ENCODE results near the gene SGMS2. TPM values are rescaled to one million over a fixed set of nuclear protein-coding genes. Genes with fewer than 3 reads are reported as not detected.

The SGMS2 gene
- total RNA-seq, 1 donor from 2014 or later: 0.15 TPM

GRCh38 chr4:107828315-107829090 is 3.8 kb downstream of the SGMS2 start:
- intact Hi-C loops (cut with micrococcal nuclease): no loop called here

DNA sequence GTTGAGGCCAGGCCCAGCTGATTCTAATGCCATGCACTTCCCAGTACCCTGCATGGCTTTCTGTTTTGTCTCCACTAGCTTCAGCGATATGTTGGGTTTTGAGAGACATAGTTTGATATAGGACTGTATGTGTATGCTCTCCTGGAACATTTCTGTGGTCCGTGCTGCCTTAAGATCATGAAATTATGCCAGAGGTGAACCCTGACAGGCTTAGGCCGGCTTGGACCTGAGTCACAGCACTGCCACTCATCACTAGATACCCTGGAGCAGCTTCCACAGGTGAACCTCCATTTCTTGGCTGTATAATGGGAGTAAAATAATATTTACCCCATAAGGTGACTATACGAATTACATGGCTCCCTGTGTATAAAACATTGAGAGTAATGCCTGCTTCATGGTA is 6.4 kb downstream of the SGMS2 start:
- intact Hi-C loops (cut with micrococcal nuclease): no loop called here

- intact Hi-C loops (cut with micrococcal nuclease): no loop called here
Measured at GRCh38 chr4:107832275-107832807, 7.6 kb downstream of the SGMS2 start.

DNA sequence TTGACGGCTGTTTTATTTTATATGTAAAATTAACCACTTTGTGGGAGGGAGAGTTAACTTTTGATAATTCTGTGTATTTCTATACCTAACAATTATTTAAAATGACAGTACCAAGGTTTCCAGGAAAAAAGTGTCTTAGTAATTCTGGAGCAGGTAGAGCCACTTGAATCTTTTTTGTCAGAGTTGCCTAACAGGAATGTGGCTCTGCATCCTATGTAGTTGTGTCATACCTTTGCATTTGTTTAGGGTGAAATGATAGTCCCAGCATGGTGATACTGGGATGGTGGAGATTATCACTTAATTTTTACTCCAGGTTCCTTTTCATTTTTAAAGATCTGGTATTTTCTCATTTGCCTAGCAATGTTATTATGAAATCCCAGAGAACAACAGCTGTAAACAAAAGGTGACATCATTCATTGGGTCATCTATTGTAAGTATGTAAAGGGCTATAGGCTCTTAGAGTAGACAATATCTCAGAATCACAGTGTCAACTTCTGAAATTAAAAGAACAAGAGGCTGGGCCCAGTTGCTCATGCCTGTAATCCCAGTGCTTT is 9.6 kb downstream of the SGMS2 start:
- intact Hi-C loops (cut with micrococcal nuclease): no loop called here

DNA sequence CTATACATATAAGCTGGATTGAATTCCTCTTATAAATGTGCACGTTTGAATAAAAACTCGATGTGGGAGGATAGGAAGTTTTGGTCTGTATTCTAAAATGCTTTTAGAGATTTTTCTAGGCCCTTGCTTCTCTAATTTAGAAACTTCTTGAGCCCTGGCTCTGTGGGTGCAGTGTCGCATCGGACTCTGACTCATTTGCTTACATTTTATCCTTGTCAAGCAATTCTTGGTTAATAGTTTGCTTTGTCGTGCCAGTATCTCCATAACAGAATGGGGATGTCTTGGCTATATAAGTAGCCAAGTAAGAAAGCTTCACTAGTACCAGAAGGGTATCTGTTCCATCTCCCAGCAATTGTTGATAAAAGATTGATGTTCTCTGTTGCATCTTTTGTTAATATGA is 10.7 kb downstream of the SGMS2 start:
- intact Hi-C loops (cut with micrococcal nuclease): no loop called here

DNA sequence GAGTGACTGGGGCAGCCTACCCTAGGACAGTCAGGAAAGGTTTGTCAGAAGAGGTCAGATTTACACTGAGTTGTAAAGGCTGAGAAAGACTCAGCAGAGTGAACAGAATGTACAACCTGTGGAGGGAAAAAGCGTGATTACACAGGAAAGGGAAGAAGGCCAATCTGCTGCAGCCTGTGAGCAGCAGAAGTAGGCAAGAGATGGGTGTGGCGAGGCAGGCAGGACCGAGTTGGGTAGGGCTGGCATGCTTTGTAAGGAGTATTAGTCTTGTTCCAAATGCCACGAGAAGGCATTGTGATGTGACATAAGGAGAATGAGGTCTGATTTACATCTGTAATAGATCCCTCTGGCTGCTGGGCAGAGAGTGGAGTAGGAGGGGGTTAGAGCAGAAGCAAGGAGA is 12.6 kb downstream of the SGMS2 start:
- intact Hi-C loops (cut with micrococcal nuclease): no loop called here

DNA sequence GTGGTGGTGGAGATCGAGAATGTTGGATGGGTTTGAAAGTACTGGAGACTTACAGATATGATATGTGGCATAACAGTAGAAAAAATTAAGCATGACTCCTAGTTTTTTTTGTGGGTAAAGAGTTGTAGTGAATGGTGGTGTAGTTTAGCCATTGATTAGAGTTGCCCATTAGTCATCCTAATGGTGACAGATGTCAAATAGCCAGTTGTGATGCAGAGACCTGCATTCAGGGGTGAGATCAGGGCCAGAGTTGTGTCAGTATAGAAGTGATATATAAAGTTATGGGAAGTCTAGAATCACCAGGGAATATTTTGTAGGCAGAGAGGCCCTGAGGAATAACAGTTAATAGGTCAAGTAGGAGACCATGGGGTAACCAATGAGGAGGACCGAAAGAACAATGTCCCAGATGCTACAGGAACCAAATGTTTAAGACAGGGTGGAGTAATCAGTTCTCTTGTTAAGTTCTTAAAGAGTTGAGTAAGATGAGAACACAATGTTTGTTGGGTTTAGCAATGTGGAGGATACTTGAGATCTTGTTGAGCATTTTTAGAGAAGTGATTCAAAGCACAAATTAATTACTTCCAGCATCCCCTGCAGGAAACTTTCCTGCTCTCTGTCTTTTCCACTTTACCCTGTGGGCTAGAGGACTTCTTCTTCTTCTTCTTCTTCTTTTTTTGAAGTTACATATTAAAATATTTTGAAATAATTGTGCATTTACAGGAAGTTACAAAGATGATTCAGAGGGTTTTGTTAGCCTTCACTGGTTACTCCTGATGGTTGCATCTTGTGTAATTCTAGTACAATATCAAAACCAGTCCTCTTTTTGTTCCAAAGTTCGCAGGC is 13.3 kb downstream of the SGMS2 start:
- intact Hi-C loops (cut with micrococcal nuclease): no loop called here

DNA sequence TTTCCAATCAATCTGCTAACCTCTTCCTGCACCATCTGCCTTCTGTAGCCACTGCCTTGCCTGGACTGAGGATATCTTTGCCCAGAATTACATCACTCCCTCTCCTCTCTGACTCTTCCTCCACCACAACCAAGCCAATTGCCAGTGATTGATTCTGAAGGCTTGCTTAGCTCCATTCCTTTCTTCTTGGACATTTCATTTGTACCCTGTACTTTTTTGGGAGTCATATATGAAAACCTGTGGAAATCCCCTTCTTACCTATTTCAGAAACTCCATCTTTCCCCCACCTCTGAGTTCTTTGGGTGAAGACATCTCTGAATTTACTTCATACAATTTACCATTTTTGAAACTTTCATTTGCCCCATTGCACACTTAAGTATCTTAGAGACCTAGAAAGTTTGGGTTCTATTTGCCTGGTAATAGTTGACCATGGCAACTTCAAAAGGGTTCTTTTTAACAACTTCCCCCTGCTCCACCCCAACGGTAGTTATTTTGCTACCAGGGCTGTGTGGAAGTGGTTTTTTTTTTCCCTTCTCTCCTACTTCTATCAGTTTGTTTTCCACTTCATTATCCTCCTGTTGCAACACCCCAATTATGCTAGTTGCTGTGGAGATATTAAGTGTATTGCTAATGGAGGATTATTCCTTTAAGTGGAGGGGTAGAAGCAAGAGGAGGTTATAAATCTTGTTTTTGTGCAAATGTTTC is 14.3 kb downstream of the SGMS2 start:
- intact Hi-C loops (cut with micrococcal nuclease): no loop called here

GRCh38 chr4:107843391-107843790 is 18.7 kb downstream of the SGMS2 start:
- intact Hi-C loops (cut with micrococcal nuclease): no loop called here

- intact Hi-C loops (cut with micrococcal nuclease): no loop called here
Measured at GRCh38 chr4:107845681-107846080, 20.9 kb downstream of the SGMS2 start.

- intact Hi-C loops (cut with micrococcal nuclease): loop anchor here (2.0 kb wide), 1 partner anchor 68 kb away; no protein-coding TSS in a partner anchor
Measured at GRCh38 chr4:107850438-107850837, 25.7 kb downstream of the SGMS2 start.

DNA sequence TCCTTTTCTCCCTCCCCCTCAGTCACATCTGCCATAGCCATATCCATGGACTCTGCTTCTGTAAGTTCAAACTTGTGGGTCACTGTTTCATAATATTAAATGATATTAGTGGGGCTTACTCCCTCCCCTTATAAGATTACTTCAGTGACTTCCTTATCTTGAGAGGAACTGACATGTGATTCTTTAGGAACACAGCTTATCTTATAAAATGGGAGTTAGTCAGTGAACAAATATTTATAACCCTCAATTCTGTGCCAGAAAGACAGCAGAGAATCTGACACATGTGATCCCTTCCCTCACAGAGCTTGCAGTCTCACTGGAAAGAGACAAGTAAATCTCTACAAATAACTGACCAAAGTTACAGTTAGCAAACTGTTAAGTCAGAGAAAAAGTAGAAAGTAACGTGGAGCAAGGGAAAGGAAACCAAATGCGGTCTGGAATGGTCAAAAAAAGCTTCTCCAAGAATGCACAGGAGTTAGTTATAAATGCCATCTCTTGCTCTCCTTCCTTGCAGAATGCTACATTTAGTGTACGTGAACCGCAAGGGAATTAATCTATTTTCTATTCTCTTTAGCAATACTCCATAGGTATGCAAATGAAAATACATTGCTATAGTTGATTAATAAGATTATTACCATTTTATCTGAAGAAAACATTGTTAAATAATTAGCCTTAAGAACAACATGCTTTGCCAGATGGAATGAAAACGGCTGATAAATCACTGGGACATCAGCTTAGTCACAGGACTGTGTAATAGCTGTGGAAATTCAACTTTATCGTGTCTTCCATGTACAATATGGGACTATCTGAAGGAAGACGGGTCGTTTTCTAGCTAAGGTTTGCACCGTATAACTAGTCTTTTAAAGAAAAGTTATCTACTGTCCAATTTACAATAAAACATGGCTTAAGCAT is 29.0 kb downstream of the SGMS2 start:
- intact Hi-C loops (cut with micrococcal nuclease): no loop called here

GRCh38 chr4:107854356-107855022 is 29.8 kb downstream of the SGMS2 start:
- intact Hi-C loops (cut with micrococcal nuclease): no loop called here

GRCh38 chr4:107855723-107856122 is 31.0 kb downstream of the SGMS2 start:
- intact Hi-C loops (cut with micrococcal nuclease): no loop called here

- intact Hi-C loops (cut with micrococcal nuclease): no loop called here
Measured at GRCh38 chr4:107856901-107857300, 32.2 kb downstream of the SGMS2 start.

DNA sequence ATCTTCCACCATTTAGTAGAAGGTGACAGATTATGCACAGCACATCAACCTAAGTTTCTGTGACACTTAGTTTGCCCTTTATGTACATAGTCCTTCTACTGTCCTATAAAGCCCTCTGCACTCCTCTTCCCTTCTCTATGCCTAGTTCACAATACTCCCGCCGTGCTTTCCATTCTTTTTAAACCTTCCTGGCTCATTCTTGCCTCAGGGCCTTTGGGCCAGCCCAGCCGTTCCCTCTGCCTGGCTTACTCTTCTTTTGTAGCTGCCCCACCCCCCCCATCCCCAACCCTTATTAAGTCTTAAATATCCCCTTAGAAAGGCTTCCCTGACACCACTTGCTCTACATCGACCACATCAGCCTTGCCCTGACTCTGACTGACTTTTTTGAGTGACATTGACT is 33.0 kb downstream of the SGMS2 start:
- intact Hi-C loops (cut with micrococcal nuclease): no loop called here

DNA sequence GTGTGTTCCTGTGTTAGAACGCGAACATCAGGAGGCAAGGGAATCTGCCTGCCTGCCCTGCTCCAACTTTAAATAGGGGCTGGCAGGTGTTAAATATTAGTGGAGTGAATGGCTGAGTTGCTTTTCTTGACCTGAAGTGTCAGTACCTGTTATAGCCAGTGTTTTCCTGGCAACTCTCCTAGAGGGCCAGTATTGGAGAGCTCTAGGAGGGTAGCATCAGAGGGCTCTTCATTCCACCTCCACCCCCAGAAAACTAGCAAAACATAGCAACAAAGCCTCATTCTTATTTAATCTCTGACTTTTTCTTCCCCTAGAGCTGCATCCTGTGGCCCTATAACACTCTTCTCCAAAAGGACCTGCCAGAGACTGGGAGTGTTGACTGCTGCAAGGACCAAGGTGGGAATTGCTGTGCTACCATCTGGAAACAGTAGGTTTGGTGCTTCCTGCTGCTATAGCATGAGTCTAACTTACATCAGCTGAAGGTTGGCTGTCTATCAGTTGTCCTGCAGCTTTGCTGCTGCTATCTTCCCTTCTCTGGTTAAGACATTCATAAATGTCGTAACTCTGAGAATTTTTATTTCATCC is 33.5 kb downstream of the SGMS2 start:
- intact Hi-C loops (cut with micrococcal nuclease): no loop called here

DNA sequence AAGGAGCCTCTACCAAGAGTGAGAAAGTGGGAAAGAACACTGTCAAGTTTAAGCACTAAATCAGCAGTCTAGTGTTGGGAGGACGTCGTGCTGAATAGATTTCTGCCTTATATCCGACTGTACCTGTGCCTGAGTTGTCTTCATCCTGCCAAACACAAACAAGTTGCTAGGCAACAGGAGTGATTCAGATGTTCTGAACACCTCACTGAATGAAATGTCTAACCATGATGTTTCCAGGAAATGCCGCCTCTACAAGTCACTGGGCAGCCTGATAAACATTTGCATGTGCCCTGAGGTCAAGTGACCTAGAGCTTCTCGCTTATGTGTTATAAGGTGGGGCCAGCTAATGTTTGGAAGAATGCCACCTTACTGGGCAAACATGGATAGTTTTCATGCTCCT is 37.9 kb downstream of the SGMS2 start:
- intact Hi-C loops (cut with micrococcal nuclease): no loop called here

DNA sequence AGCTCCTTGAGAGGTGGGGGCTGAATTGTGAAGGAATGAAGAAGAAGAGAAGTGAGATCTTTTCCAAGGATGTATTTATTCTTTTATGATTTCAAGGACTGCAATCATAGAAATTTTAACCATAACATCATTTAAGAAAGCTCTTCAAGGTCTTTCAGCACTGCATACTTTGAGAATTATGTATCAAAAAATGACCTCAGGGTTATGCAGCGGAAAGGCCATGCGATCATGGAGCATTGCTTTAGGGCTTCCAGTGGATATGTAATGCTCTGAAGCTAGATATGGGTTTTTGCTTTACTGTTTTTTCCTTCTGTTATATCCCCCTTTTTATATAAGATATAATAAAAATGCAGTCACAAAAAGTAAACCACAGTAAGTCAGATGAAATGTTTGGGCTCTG is 38.7 kb downstream of the SGMS2 start:
- intact Hi-C loops (cut with micrococcal nuclease): no loop called here

All from T-helper 1 cell treated with Interleukin-12 subunit alpha and Interleukin-12 subunit beta and Interleukin-4 antibody, amounts not matched to agents 30 ng/mL and 1 ng/mL, for 36 hours (primary cell).